Liver (tissue), 9 donors: ENCODE data around the gene LRRC63. TPM values are rescaled to one million over a fixed set of nuclear protein-coding genes. Genes with fewer than 3 reads are reported as not detected.

Source experiments
- DNase-seq: peaks from one replicate; pipeline ENCODE4 v3.0.0-alpha.2; 2017; ENCODE audit warnings: low spot score
- H3K27ac ChIP-seq, 2 donors: one replicate each; pipeline ENCODE4 v1.7.0; 2013; ENCODE audit warnings: inconsistent platforms in 2 of 2, low read length in 2 of 2, control low read depth in 1 of 2, low read depth in 1 of 2, mild to moderate bottlenecking in 1 of 2
- H3K27me3 ChIP-seq, 4 donors: one replicate each; pipeline versions ENCODE4 v1.6.1 to v1.7.0; 2013; ENCODE audit warnings: low read length in 3 of 4, inconsistent platforms in 1 of 4, mild to moderate bottlenecking in 1 of 4, moderate library complexity in 1 of 4; ENCODE audit not compliant: control insufficient read depth in 4 of 4, insufficient read depth in 4 of 4
- H3K36me3 ChIP-seq, 4 donors: one replicate each; pipeline versions ENCODE4 v1.6.1 to v1.7.0; 2013; ENCODE audit warnings: low read length in 3 of 4, mild to moderate bottlenecking in 3 of 4, low read depth in 1 of 4, moderate library complexity in 1 of 4; ENCODE audit not compliant: control insufficient read depth in 4 of 4, insufficient read depth in 3 of 4
- H3K4me1 ChIP-seq, 4 donors: one replicate each; pipeline versions ENCODE4 v1.6.1 to v1.7.0; 2013; ENCODE audit warnings: low read length in 3 of 4, mild to moderate bottlenecking in 3 of 4, moderate library complexity in 1 of 4; ENCODE audit not compliant: control insufficient read depth in 4 of 4, insufficient read depth in 4 of 4
- H3K4me3 ChIP-seq, 3 donors: one replicate each; pipeline versions ENCODE4 v1.6.1 to v1.7.0; 2013; ENCODE audit warnings: low read length in 3 of 3, control low read depth in 1 of 3, low read depth in 1 of 3, mild to moderate bottlenecking in 1 of 3
- H3K9ac ChIP-seq, 2 donors: one replicate each; pipeline ENCODE4 v1.7.0; 2013; ENCODE audit warnings: low read length in 2 of 2, mild to moderate bottlenecking in 2 of 2, moderate library complexity in 2 of 2, control low read depth in 1 of 2, low read depth in 1 of 2
- H3K9me3 ChIP-seq, 4 donors: one replicate each; pipeline versions ENCODE4 v1.6.1 to v1.7.0; 2013; ENCODE audit warnings: low read length in 3 of 4; ENCODE audit not compliant: control insufficient read depth in 4 of 4
- FOXA1 ChIP-seq: IDR thresholded peaks from 2 replicates; pipeline ENCODE4 v1.6.1; 2016; ENCODE audit warnings: antibody characterized with exemption
- FOXA2 ChIP-seq: IDR thresholded peaks from 2 replicates; pipeline ENCODE4 v1.6.1; 2016; ENCODE audit warnings: antibody characterized with exemption
- GABPA ChIP-seq, 2 donors: IDR thresholded peaks in 1 of 2; conservative IDR thresholded peaks in 1 of 2; 2 replicates each; pipeline ENCODE4 v1.6.1; 2016; ENCODE audit warnings: antibody characterized with exemption in 2 of 2, mild to moderate bottlenecking in 1 of 2, moderate library complexity in 1 of 2
- HNF4A ChIP-seq, 2 donors: conservative IDR thresholded peaks; 2 replicates each; pipeline ENCODE4 v1.6.1; 2016; ENCODE audit warnings: antibody characterized with exemption in 2 of 2, mild to moderate bottlenecking in 2 of 2
- HNF4G ChIP-seq: IDR thresholded peaks from 2 replicates; pipeline ENCODE4 v1.6.1; 2016; ENCODE audit warnings: antibody characterized with exemption
- NR2F2 ChIP-seq: IDR thresholded peaks from 2 replicates; pipeline ENCODE4 v1.6.1; 2016; ENCODE audit warnings: antibody characterized with exemption
- RAD21 ChIP-seq, 2 donors: IDR thresholded peaks; 2 replicates each; pipeline ENCODE4 v1.6.1; 2016; ENCODE audit warnings: antibody characterized with exemption in 2 of 2, mild to moderate bottlenecking in 2 of 2
- RXRA ChIP-seq, 2 donors: IDR thresholded peaks; 2 replicates each; pipeline ENCODE4 v1.6.1; 2017 to 2018; ENCODE audit warnings: antibody characterized with exemption in 2 of 2, mild to moderate bottlenecking in 1 of 2
- SP1 ChIP-seq: IDR thresholded peaks from 2 replicates; pipeline ENCODE4 v1.6.1; 2018; ENCODE audit warnings: antibody characterized with exemption, mild to moderate bottlenecking
- WGBS: extraction: QIAGEN DNeasy Blood & Tissue Kit; methylation state at CpG from one replicate; pipeline ENCODE4 v1.1.7; 2013; 5-methylcytosine and 5-hydroxymethylcytosine counted together
- polyA plus RNA-seq, 2 donors: library from polyadenylated mRNA; stranded (reverse) in 1 of 2; unstranded in 1 of 2; fragments of 200-250 nt in 1 of 2; fragments of >200 nt in 1 of 2; fragmentation: Nextera tagmentation in 1 of 2; extraction: Ambion mirVana in 1 of 2; gene quantifications; one replicate each; pipeline versions ENCODE4 v1.2.1 to v1.2.3, GENCODE V29; 2013 to 2015
- total RNA-seq, 2 donors: library from RNA; depleted of rRNA; stranded (reverse); fragments of >200 nt; gene quantifications; one replicate each; pipeline ENCODE4 v1.2.3, GENCODE V29; 2014
- TF ChIP-seq, protein P1 (sequence below): IDR thresholded peaks from 2 replicates; pipeline ENCODE4 v1.6.1; 2016; ENCODE audit warnings: antibody characterized with exemption, mild to moderate bottlenecking
- TF ChIP-seq, protein P2 (sequence below): fragments of 150-350 bp; IDR thresholded peaks from 2 replicates; pipeline ENCODE4 v1.5.1; 2017; ENCODE audit warnings: improper control_type of control experiment, low read depth, low read length; ENCODE audit not compliant: missing input control
- TF ChIP-seq, protein P3 (sequence below): IDR thresholded peaks from 2 replicates; pipeline ENCODE4 v1.6.1; 2016; ENCODE audit warnings: antibody characterized with exemption
- TF ChIP-seq, protein P4 (sequence below): IDR thresholded peaks from 2 replicates; pipeline ENCODE4 v1.6.1; 2016; ENCODE audit warnings: antibody characterized with exemption
- donor health status: healthy.
- donor health status: healthy.
- donor health status: healthy.
- donor health status: healthy.
- donor health status: healthy.

Gene LRRC63
- total and polyA plus RNA-seq, 4 donors = 0.03 to 0.84 (median 0.09) TPM

DNA sequence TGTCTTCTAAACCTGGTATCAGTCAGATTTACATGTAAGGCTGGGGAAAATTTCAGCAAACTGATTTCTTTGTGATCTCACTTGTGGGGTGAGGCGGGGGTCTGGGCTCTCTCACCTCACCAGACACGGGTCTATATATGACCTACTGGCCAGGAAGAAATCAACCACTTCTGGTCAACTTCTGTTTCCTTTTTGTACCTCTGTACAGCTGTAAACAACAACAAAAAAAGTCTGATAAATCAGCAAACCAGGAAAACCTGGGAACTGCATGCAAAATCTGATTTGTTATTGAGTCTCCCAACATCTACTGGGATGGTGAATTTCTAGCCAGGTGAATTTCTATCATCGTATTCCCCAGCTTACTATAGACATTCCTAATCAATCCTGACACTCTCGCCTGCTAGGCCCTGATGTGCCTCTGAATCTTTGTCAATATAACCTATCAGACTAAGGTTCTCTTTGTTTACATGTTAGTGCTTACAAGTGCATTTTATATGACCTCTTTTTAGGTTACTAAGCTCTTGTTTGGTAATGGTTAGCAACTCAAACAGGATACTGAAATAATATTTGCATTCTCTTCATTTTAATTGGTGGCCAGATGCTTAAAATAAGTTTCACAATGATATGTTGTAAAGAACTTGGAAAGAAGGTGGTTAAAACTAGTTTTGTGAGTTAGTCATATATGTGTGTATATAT, 77.7 kb downstream of the LRRC63 start:
- no peaks in the 10 kb centered on the region for H3K9me3 ChIP-seq
- peaks cover 3 to 29% (median 18%) of the 10 kb centered on the region in 4 donors for H3K4me1 ChIP-seq
- WGBS = 41% methylated on average over 4 of the region's 4 CpGs
- no peak overlapping the region for H3K4me3 ChIP-seq
- H3K36me3 ChIP-seq = no peaks in the 10 kb centered on the region
- no peak overlapping the region for H3K27ac ChIP-seq
- TF ChIP-seq FOXA2 (no peak), HNF4G (no peak), RXRA (IDR thresholded peaks at IDR 0.05) (peak in 1 of 2 donors; percentile 53), SP1 (peak; percentile 62), NR2F2 (no peak), FOXA1 (no peak), GABPA (IDR thresholded peaks at IDR 0.05 in 1 of 2, conservative IDR thresholded peaks at IDR 0.05 in 1 of 2) (no peak), HNF4A (conservative IDR thresholded peaks at IDR 0.05) (peak; percentile 14 to 58)
- TF ChIP-seq, protein P1, sequence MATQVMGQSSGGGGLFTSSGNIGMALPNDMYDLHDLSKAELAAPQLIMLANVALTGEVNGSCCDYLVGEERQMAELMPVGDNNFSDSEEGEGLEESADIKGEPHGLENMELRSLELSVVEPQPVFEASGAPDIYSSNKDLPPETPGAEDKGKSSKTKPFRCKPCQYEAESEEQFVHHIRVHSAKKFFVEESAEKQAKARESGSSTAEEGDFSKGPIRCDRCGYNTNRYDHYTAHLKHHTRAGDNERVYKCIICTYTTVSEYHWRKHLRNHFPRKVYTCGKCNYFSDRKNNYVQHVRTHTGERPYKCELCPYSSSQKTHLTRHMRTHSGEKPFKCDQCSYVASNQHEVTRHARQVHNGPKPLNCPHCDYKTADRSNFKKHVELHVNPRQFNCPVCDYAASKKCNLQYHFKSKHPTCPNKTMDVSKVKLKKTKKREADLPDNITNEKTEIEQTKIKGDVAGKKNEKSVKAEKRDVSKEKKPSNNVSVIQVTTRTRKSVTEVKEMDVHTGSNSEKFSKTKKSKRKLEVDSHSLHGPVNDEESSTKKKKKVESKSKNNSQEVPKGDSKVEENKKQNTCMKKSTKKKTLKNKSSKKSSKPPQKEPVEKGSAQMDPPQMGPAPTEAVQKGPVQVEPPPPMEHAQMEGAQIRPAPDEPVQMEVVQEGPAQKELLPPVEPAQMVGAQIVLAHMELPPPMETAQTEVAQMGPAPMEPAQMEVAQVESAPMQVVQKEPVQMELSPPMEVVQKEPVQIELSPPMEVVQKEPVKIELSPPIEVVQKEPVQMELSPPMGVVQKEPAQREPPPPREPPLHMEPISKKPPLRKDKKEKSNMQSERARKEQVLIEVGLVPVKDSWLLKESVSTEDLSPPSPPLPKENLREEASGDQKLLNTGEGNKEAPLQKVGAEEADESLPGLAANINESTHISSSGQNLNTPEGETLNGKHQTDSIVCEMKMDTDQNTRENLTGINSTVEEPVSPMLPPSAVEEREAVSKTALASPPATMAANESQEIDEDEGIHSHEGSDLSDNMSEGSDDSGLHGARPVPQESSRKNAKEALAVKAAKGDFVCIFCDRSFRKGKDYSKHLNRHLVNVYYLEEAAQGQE = no peak
- TF ChIP-seq, protein P2, sequence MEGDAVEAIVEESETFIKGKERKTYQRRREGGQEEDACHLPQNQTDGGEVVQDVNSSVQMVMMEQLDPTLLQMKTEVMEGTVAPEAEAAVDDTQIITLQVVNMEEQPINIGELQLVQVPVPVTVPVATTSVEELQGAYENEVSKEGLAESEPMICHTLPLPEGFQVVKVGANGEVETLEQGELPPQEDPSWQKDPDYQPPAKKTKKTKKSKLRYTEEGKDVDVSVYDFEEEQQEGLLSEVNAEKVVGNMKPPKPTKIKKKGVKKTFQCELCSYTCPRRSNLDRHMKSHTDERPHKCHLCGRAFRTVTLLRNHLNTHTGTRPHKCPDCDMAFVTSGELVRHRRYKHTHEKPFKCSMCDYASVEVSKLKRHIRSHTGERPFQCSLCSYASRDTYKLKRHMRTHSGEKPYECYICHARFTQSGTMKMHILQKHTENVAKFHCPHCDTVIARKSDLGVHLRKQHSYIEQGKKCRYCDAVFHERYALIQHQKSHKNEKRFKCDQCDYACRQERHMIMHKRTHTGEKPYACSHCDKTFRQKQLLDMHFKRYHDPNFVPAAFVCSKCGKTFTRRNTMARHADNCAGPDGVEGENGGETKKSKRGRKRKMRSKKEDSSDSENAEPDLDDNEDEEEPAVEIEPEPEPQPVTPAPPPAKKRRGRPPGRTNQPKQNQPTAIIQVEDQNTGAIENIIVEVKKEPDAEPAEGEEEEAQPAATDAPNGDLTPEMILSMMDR = no peak
- TF ChIP-seq, protein P3, sequence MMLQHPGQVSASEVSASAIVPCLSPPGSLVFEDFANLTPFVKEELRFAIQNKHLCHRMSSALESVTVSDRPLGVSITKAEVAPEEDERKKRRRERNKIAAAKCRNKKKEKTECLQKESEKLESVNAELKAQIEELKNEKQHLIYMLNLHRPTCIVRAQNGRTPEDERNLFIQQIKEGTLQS = no peak
- TF ChIP-seq, protein P4, sequence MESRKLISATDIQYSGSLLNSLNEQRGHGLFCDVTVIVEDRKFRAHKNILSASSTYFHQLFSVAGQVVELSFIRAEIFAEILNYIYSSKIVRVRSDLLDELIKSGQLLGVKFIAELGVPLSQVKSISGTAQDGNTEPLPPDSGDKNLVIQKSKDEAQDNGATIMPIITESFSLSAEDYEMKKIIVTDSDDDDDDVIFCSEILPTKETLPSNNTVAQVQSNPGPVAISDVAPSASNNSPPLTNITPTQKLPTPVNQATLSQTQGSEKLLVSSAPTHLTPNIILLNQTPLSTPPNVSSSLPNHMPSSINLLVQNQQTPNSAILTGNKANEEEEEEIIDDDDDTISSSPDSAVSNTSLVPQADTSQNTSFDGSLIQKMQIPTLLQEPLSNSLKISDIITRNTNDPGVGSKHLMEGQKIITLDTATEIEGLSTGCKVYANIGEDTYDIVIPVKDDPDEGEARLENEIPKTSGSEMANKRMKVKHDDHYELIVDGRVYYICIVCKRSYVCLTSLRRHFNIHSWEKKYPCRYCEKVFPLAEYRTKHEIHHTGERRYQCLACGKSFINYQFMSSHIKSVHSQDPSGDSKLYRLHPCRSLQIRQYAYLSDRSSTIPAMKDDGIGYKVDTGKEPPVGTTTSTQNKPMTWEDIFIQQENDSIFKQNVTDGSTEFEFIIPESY = no peak
- no peak for DNase-seq
- no peak overlapping the region for H3K9ac ChIP-seq
- H3K27me3 ChIP-seq = no peaks in the 10 kb centered on the region

DNA sequence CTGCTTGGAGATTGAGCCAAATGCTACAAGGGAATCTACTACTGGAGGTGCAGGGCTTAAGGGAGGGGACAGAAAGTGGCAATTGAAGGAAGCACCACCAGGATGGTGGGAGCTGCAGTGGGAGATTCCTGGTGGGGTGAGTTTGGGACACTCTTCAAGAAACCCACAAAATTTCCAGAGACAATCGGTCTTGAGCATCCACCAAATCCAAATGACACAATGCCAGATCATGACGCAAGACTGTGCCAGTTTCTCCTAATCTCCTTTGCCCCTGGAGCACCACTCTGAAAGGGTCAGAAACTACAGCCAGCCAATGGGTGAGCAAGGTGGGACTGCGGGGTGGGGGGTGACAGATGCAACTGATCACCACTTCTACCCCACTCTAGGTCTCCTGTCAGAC, 78.7 kb downstream of the LRRC63 start:
- no peak for DNase-seq
- H3K36me3 ChIP-seq = no peaks in the 10 kb centered on the region
- H3K9me3 ChIP-seq = no peaks in the 10 kb centered on the region
- TF ChIP-seq SP1 (no peak), RAD21 (IDR thresholded peaks at IDR 0.05) (no peak), HNF4A (conservative IDR thresholded peaks at IDR 0.05) (peak; percentile 26 to 48)
- TF ChIP-seq, protein P2 = no peak
- peaks cover 3 to 36% (median 21%) of the 10 kb centered on the region in 4 donors for H3K4me1 ChIP-seq
- no peak overlapping the region for H3K9ac ChIP-seq
- no peaks in the 10 kb centered on the region for H3K27me3 ChIP-seq
- peak overlapping the region in 1 of 2 donors; percentile 19 for H3K27ac ChIP-seq
- 58% methylated on average over 3 of the region's 3 CpGs for WGBS
- no peak overlapping the region for H3K4me3 ChIP-seq
